Nephron progenitor cell (in vitro differentiated cells): ENCODE measurements around the gene RPS25.

Experiments
- DNase-seq: peaks from one replicate; pipeline ENCODE4 v3.0.0; 2021
- H3K27ac Mint-ChIP-seq: 2 replicates; pipeline ENCODE4 v1.8.0; 2021; ENCODE audit warnings: mild to moderate bottlenecking, moderate library complexity, mixed read lengths
- H3K27me3 Mint-ChIP-seq: 2 replicates; pipeline ENCODE4 v1.8.0; 2021; ENCODE audit warnings: mild to moderate bottlenecking, low read depth, mixed read lengths; ENCODE audit not compliant: poor library complexity
- H3K36me3 Mint-ChIP-seq: 2 replicates; pipeline ENCODE4 v1.8.0; 2021; ENCODE audit warnings: low read depth, mixed read lengths
- H3K4me1 Mint-ChIP-seq: 2 replicates; pipeline ENCODE4 v1.8.0; 2021; ENCODE audit warnings: mixed read lengths
- H3K4me3 Mint-ChIP-seq: 2 replicates; pipeline ENCODE4 v1.8.0; 2021; ENCODE audit warnings: mild to moderate bottlenecking, moderate library complexity, mixed read lengths
- H3K9me3 Mint-ChIP-seq: 2 replicates; pipeline ENCODE4 v1.8.0; 2021; ENCODE audit warnings: mild to moderate bottlenecking, moderate library complexity, mixed read lengths
- TF ChIP-seq, protein P1 (sequence below): fragments of 200-600 bp; sonication (generic); IDR thresholded peaks from 2 replicates; pipeline ENCODE4 v1.5.0; 2021; ENCODE audit warnings: antibody characterized with exemption

RPS25 gene

DNA sequence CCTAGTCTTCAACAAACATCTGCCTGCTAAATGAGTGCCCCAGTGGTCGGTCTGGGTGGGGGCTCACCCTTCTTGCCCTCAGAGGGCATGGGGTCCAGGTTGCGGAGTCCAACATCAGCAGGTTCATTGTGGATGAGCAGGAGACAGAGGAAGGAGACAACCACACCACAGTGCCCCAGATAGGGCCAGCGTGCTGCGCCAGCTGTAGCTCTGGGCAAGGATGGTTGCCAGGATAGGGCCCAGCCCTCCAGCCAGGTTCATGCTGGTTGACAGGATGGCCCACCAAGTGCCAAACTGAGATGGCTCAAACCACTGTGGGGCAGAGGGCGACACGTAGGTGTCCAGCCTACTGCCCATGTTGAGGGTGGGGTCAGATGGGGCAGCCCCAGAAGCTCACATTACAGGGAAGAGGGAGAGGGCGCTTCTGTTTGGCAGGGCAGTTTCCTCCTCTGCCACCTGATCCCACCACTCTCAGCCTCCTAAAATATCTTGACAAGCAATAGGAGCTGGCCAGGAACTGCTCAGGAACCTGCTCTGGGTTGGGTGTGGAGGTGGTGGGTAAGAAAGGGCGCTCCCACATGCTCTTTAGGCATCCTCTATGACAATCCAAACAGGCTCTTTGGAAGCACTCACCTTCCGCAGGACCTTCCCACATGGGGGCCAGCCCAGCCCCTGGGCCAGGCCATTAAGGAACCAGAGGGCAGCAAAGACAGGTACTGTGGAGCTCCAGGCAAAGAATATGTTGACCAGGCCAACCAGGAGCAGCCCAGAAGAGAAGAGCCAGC, 9.6 kb upstream of the RPS25 start:
- peaks cover 33% of the 10 kb centered on the region for H3K36me3 Mint-ChIP-seq
- peaks cover 4% of the 10 kb centered on the region for H3K27me3 Mint-ChIP-seq
- H3K4me1 Mint-ChIP-seq, result peaks cover 44% of the 10 kb centered on the region
- DNase-seq, result no peak
- H3K9me3 Mint-ChIP-seq, result no peaks in the 10 kb centered on the region
- peak overlapping the region; percentile 88 for H3K27ac Mint-ChIP-seq
- peak overlapping the region; percentile 87 for H3K4me3 Mint-ChIP-seq
- TF ChIP-seq, protein P1, sequence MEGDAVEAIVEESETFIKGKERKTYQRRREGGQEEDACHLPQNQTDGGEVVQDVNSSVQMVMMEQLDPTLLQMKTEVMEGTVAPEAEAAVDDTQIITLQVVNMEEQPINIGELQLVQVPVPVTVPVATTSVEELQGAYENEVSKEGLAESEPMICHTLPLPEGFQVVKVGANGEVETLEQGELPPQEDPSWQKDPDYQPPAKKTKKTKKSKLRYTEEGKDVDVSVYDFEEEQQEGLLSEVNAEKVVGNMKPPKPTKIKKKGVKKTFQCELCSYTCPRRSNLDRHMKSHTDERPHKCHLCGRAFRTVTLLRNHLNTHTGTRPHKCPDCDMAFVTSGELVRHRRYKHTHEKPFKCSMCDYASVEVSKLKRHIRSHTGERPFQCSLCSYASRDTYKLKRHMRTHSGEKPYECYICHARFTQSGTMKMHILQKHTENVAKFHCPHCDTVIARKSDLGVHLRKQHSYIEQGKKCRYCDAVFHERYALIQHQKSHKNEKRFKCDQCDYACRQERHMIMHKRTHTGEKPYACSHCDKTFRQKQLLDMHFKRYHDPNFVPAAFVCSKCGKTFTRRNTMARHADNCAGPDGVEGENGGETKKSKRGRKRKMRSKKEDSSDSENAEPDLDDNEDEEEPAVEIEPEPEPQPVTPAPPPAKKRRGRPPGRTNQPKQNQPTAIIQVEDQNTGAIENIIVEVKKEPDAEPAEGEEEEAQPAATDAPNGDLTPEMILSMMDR, result no peak

DNA sequence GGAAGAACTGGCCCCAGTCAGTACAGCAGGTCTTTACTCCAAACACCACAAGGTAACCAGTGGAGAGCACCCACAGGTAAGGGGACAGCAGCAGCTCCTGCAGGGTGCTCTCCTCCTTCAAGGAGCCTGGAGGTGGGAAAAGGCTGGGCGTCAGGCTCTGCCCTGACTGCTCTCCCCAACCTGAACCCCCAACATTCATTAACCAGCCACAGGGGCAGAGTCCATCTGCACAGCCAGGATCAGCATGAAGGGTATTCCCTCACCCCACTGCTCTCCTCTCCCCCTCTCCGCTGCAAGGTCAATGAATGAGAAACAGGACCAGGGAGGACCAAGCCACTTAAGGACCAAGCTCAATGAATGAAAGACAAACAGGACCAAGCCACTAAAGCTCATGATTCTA, 8.8 kb upstream of the RPS25 start:
- Mint-ChIP-seq H3K27me3 (peaks cover 4% of the 10 kb centered on the region), H3K9me3 (no peaks in the 10 kb centered on the region), H3K4me3 (no peak overlapping the region), H3K27ac (no peak overlapping the region), H3K4me1 (peaks cover 44% of the 10 kb centered on the region), H3K36me3 (peaks cover 39% of the 10 kb centered on the region)
- TF ChIP-seq, protein P1, result no peak
- DNase-seq, result no peak

DNA sequence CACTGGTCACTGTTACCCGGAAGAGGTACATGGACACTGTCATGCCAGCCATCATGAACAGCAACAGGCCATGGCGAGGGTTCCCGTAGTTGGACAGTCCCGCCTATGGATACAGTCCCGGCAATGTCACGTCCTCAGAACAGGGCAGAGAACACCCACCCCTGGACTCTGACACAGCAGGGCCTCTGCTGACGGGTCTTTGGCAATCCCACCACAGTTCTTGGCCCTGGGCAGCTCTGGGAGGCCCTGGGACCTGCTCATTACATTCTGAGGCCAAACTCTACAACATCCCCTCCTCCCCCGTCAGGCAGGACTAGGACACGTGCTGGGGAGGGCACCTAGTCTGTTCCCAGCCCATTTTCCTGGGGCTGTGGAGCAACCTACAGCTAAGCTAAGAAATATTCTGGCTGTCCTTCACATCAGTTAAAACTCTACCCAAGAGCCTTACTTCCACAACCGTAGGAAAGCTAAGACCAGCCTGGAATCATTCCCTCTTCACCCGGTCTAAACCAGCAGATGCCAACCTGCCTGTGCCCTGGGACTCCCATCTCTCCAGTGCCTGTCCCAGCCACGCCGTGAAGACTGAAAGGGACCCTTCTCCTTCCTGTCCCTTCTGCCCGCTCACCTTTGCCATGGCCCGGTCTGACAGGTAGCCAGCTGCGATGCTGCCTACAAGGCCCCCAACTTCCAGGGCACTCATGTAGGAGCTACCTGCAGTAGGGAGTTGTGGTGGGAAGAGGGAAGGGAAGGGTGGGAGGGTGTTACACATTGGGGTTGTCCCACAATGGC, 8.0 kb upstream of the RPS25 start:
- DNase-seq, result no peak
- no peaks in the 10 kb centered on the region for H3K9me3 Mint-ChIP-seq
- no peak overlapping the region for H3K4me3 Mint-ChIP-seq
- H3K4me1 Mint-ChIP-seq, result peaks cover 51% of the 10 kb centered on the region
- TF ChIP-seq, protein P1, result no peak
- peaks cover 45% of the 10 kb centered on the region for H3K36me3 Mint-ChIP-seq
- peaks cover 4% of the 10 kb centered on the region for H3K27me3 Mint-ChIP-seq
- no peak overlapping the region for H3K27ac Mint-ChIP-seq

DNA sequence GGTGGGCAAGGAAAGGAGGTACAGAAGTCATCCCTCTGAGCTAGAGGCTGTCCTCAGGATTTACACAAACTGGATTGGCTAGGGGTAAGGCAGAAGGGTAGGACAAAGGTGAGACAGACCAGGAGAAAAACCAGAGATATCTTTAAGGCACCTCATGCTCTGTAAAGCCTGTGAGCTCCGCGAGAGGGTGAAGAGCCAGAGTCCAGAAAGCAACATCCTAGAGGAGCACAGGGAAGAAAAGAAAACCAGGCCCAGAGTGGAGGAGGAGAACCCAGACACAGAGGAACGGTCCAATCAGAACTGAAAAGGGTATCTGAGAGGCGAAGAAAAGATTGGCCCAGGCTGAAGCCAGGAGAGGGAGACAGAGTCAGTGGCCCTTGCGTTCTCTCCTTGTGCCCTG, 7.4 kb upstream of the RPS25 start:
- H3K27ac Mint-ChIP-seq, result peak overlapping the region; percentile 50
- H3K27me3 Mint-ChIP-seq, result peaks cover 4% of the 10 kb centered on the region
- peaks cover 51% of the 10 kb centered on the region for H3K4me1 Mint-ChIP-seq
- no peak overlapping the region for H3K4me3 Mint-ChIP-seq
- no peaks in the 10 kb centered on the region for H3K9me3 Mint-ChIP-seq
- no peak for DNase-seq
- TF ChIP-seq, protein P1, result no peak
- peaks cover 45% of the 10 kb centered on the region for H3K36me3 Mint-ChIP-seq

DNA sequence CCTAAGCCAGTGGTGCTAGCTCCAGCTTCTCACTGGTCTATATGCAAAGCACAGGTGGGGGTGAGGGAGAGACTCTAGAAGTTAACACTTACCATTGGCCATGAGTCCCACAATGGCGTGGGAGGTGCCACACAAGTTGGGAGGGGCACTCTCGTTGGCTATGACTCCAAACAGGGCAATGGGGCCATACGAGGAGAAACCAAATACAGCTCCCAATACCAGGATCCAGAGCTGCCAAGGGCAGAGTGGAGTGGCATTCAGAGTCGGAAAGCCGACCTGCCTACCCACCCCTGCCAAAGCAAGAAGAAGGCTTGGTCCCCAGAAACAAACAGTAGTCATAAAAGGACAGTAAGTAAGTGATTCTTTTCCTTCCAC, 6.9 kb upstream of the RPS25 start:
- Mint-ChIP-seq H3K9me3 (no peaks in the 10 kb centered on the region), H3K27ac (peak overlapping the region; percentile 50), H3K27me3 (peaks cover 5% of the 10 kb centered on the region), H3K4me3 (no peak overlapping the region), H3K4me1 (peaks cover 54% of the 10 kb centered on the region), H3K36me3 (peaks cover 47% of the 10 kb centered on the region)
- no peak for DNase-seq
- TF ChIP-seq, protein P1, result no peak
